GM18505 (cell line): ENCODE results near the gene BSG.
"Not testable (repeated sequence)": the region's sequence is repeated elsewhere in the genome, so short reads cannot be mapped to it uniquely, and the experiment has no call there.

Experiments used
- ATAC-seq: cut with Tn5 transposase; IDR thresholded peaks from one replicate; pipeline ENCODE4 v1.9.1; 2021; ENCODE audit not compliant: unreplicated experiment
- POLR2A ChIP-seq: IDR thresholded peaks from 4 replicates; pipeline ENCODE4 v1.6.1; 2011; ENCODE audit warnings: borderline replicate concordance; ENCODE audit not compliant: insufficient read depth, insufficient read length; ENCODE audit errors: extremely low read depth

BSG gene

DNA sequence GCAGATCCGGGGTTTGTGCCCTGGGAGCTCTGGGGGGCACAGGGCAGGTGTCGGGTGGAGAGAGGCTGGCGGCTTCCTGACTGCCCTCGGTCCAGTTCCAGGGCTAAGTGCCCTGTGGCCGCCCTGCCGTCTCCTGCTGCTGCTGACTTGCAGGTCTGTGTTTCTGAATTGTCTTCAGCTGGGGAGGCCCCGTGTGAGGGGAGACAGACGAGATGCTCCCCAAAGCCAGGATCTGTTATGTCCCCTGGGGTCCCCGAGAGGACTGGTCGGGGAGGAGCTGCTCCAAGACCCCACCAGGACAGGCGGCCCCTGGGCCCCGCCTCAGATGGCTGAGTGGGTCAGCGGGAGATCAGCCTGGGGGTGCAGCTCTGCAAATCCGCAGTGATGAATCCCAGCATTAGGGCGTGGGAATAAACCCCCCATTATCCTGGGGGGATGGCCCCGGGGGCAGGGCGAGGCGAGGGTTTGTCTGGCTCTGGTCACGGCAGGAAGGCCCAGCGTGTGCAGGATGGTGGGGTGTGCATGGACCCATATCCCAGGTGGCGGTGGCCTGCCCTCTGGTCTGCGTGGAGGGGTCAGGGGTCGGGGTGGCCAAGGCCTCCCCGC is 22.0 kb downstream of the BSG start:
- ATAC-seq: no peak
- no peak for TF ChIP-seq POLR2A

DNA sequence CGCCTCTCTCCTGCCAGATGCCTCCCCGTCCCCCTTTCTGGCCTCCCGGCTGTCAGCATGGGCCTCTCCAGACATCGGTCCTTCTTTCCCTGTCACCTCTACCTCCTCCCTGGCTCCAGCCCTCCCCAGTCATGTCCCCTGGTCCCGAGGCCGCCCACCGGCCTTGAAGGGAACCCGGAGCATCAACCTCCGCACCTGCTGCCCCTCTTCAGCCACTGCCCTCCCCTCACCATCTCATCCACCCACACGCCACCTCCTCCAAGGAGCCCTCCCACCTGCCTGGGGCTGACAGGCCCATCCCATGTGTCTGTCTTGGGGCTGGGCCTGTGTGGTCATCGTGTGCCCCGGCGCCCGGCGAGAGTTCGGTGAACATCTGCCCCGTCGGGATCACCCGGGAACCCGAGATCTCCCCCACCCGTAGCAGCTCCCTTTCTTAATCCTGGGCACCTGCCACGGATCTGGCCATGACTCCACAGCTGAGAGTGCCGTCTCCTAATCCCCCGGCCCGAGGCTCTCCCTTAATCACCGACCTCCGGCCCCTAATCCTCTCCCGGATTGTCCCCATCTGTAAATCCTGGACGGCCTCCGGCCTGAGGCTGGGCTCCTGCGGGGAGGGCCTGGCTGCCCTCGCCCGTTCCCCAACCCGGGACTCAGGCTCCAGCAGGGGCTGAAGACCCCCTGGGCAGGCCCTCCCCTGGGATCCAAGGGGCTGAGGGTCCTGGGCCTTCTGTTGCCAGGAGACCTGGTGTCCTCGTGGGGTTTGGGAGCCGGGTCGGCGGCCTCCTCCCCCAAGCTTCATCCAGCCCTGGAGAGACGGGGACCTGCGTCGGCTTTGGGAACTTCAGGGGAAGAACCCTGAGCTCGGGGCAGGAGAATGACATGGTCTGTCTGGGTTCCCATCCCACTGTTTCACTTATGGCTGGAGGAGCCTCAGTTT is 23.2 kb downstream of the BSG start:
- ATAC-seq: no peak
- TF ChIP-seq POLR2A: no peak

GRCh38 chr19:596263-596655 is 23.9 kb downstream of the BSG start:
- ATAC-seq: no peak
- TF ChIP-seq POLR2A: no peak

- TF ChIP-seq POLR2A: no peak
- no peak for ATAC-seq
Observed at GRCh38 chr19:597406-598315, 25.3 kb downstream of the BSG start.

DNA sequence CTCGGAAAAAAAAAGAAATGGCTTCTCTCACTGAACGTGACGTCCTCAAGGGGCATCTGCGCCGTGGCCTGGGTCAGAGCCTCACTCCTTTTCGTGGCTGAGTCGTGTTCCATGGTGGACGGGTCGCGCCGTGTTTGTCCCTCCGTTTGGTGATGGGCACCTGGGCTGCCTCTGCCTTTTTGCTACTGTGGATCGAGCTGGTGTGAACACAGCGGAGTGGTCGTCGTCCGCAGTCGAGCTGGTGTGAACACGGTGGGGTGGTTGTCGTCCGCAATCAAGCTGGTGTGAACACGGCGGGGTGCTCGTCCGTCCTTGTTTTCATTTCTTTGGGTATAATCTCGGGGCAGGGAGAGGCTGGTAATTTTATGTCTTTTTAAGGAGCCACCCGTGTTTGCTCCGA is 28.9 kb downstream of the BSG start:
- no peak for TF ChIP-seq POLR2A
- ATAC-seq: no peak

DNA sequence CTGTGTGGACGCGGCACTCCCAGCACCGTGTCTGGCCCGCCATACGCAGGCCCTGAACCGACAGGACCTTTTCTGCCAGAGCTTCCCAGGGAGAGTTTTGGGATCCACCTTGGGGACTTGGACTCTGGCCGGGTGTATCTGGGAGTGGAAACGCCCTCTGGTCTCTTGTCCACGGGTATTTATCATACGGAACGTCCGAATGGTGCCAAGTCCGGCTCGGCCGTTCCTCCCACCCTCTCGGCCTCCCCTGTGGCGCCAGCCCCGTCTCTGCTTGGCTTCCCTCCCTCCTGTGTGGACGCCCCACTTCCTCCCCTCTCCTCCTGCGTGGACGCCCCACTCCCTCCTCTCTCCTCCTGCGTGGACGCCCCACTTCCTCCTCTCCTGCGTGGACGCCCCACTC is 29.4 kb downstream of the BSG start:
- no peak for ATAC-seq
- TF ChIP-seq POLR2A: no peak

GRCh38 chr19:602391-603301 is 30.2 kb downstream of the BSG start:
- TF ChIP-seq POLR2A: no peak
- no peak for ATAC-seq

- ATAC-seq: not testable (repeated sequence)
Observed at GRCh38 chr19:603302-603639, 30.9 kb downstream of the BSG start.

GRCh38 chr19:603779-604178 is 31.4 kb downstream of the BSG start:
- not testable (repeated sequence) for ATAC-seq

- ATAC-seq: no peak
- TF ChIP-seq POLR2A: no peak
Observed at GRCh38 chr19:604355-604754, 32.0 kb downstream of the BSG start.

DNA sequence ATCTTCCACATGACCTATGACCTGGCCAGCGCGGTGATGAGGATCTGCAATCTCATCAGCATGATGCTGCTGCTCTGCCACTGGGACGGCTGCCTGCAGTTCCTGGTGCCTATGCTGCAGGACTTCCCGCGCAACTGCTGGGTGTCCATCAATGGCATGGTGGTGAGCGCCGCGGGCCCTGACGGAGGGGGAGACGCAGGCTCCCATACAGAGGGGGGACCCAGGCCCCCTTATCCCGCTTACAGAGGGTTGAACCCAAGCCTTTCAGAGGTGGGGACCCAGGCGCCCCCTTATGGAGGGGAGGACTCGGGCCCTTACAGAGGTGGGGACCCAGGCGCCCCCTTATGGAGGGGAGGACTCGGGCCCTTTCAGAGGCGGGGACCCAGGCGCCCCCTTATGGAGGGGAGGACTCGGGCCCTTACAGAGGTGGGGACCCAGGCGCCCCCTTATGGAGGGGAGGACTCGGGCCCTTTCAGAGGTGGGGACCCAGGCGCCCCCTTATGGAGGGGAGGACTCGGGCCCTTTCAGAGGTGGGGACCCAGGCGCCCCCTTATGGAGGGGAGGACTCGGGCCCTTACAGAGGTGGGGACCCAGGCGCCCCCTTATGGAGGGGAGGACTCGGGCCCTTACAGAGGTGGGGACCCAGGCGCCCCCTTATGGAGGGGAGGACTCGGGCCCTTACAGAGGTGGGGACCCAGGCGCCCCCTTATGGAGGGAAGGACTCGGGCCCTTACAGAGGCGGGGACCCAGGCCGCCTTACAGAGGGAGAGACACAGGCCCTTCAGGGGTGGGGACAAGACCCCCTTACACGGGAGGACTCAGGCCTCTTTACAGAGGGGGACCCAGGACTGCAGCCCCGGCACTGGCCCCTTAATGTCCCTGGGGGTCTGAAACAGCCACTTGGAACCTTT is 32.9 kb downstream of the BSG start:
- not testable (repeated sequence) for ATAC-seq
